Activated CD4-positive, alpha-beta T cell treated with anti-CD3 and anti-CD28 coated beads for 36 hours (primary cell): ENCODE data around the gene KNDC1. TPM values are rescaled to one million over a fixed set of nuclear protein-coding genes. Genes with fewer than 3 reads are reported as not detected.

Experiments used
- ATAC-seq: fragments of 200-7000 bp; cut with Tn5 transposase; one replicate; pipeline ENCODE4 v1.10.0; 2021; ENCODE audit warnings: mild to moderate bottlenecking, moderate library complexity
- CTCF ChIA-PET: fragments of 350-600 bp; sonication (Branson Sonifier 250); formaldehyde crosslinking; loops from one replicate; lab custom pipeline; 2021; ENCODE audit warnings: antibody characterized with exemption; lab: Charles Lee
- POLR2A ChIA-PET: fragments of 350-600 bp; sonication (Branson Sonifier 250); formaldehyde crosslinking; loops from one replicate; lab custom pipeline; 2021; ENCODE audit warnings: antibody characterized with exemption, inconsistent platforms; lab: Charles Lee
- DNase-seq: peaks from one replicate; pipeline ENCODE4 v3.0.0-alpha.2; 2020
- H3K27ac Mint-ChIP-seq: one replicate; pipeline ENCODE4 v1.8.0; 2021; ENCODE audit warnings: mixed read lengths
- H3K27me3 Mint-ChIP-seq: one replicate; pipeline ENCODE4 v1.8.0; 2021; ENCODE audit warnings: mixed read lengths
- H3K36me3 Mint-ChIP-seq: one replicate; pipeline ENCODE4 v1.8.0; 2021; ENCODE audit warnings: low read depth, mixed read lengths
- H3K4me1 Mint-ChIP-seq: one replicate; pipeline ENCODE4 v1.8.0; 2021; ENCODE audit warnings: mixed read lengths
- H3K4me3 Mint-ChIP-seq: one replicate; pipeline ENCODE4 v1.8.0; 2021; ENCODE audit warnings: mild to moderate bottlenecking, moderate library complexity, mixed read lengths
- H3K9me3 Mint-ChIP-seq: one replicate; pipeline ENCODE4 v1.8.0; 2021; ENCODE audit warnings: low read depth, mixed read lengths
- intact Hi-C, 2 experiments: fragments of 100-400 bp; cut with DNase I in 1 of 2; cut with micrococcal nuclease in 1 of 2; formaldehyde crosslinking; loops; one replicate each; pipeline versions ENCODE4 v1.14.2 to v1.15.1; 2022 to 2024; cut with DNase I, micrococcal nuclease
- total RNA-seq, 2 experiments: library from RNA; stranded (reverse); gene quantifications; one replicate each; pipeline ENCODE4 v1.2.3, GENCODE V29; 2021

The KNDC1 gene
- total RNA-seq, 2 experiments from 2014 or later = not detected

- intact Hi-C loops = no loop called here
These were observed 108.5 kb downstream of the KNDC1 start for GRCh38 chr10:133268532-133268931.

DNA sequence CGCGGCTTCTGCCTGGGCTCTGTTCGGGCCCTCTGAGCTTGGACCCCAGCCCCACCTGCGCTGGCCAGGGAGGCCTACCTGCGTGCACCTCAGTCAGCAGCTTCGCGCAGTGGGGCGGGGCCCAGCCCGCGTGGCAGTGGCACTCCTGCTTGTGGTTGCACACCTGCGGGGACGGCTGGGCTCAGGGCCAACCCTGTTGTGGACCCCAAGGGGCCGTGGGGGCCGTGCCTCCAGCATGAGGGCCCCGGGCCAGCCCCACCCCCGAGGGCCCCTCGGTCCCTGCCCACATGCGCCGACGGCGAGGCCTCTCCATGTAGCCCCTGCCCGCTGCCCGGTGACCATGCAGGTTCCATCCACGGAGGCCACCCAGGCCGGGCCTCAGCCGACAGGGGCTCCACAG lies 109.3 kb downstream of the KNDC1 start:
- H3K9me3 Mint-ChIP-seq = no peaks in the 10 kb centered on the region
- no peak overlapping the region for H3K4me3 Mint-ChIP-seq
- intact Hi-C loops = no loop called here
- DNase-seq (no peak), ATAC-seq (no peak)
- H3K36me3 Mint-ChIP-seq = peaks cover 26% of the 10 kb centered on the region
- POLR2A ChIA-PET = no interaction called here
- peaks cover 15% of the 10 kb centered on the region for H3K4me1 Mint-ChIP-seq
- H3K27ac Mint-ChIP-seq = no peak overlapping the region
- CTCF ChIA-PET = no interaction called here
- H3K27me3 Mint-ChIP-seq = no peaks in the 10 kb centered on the region

More at GRCh38 chr10:133268532-133268931, 108.5 kb downstream of the KNDC1 start:
- ChIA-PET CTCF (no interaction called here), POLR2A (no interaction called here)
- no peak overlapping the region for H3K27ac Mint-ChIP-seq
- no peaks in the 10 kb centered on the region for H3K27me3 Mint-ChIP-seq
- H3K36me3 Mint-ChIP-seq = peaks cover 32% of the 10 kb centered on the region
- H3K4me3 Mint-ChIP-seq = no peak overlapping the region
- DNase-seq = no peak
- no peaks in the 10 kb centered on the region for H3K9me3 Mint-ChIP-seq
- no peak for ATAC-seq
- peaks cover 21% of the 10 kb centered on the region for H3K4me1 Mint-ChIP-seq

- Mint-ChIP-seq H3K27me3 (no peaks in the 10 kb centered on the region), H3K4me3 (no peak overlapping the region), H3K36me3 (peaks cover 30% of the 10 kb centered on the region), H3K9me3 (no peaks in the 10 kb centered on the region), H3K4me1 (peaks cover 13% of the 10 kb centered on the region), H3K27ac (no peak overlapping the region)
- ChIA-PET CTCF (no interaction called here), POLR2A (no interaction called here)
- intact Hi-C loops = no loop called here
- ATAC-seq (no peak), DNase-seq (no peak)
These were observed 110.2 kb downstream of the KNDC1 start for GRCh38 chr10:133270204-133270603.

DNA sequence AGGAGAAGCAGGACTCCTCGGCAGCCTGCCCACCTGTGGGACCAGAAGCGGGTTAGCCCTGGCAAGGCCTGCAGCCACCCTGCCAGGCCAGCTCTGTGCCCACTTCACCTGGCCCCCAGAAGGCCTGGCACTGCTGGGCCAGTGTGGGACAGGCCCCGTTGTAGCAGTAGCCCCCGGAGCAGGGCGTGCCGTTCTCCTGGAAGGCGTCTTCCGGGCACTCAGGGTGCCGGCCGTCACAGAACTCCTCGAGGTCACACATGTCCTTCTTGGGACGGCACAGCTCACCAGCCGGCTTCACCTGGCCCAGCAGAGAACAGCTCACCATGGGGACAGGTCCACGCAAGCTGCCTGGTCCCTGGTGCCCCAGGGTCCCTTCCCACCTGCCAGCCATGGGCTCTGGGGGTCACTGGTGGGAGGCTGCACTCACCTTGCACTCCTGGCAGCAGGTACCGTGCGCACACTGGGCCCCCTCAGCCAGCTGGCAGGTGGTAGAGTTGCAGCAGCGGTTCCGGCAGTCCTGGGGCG lies 110.8 kb downstream of the KNDC1 start:
- no peaks in the 10 kb centered on the region for H3K27me3 Mint-ChIP-seq
- no peak for DNase-seq
- CTCF ChIA-PET = no interaction called here

GRCh38 chr10:133271521-133272300 lies 111.7 kb downstream of the KNDC1 start:
- DNase-seq (no peak), ATAC-seq (no peak)
- Mint-ChIP-seq H3K27me3 (no peaks in the 10 kb centered on the region), H3K9me3 (no peaks in the 10 kb centered on the region), H3K27ac (no peak overlapping the region), H3K4me3 (no peak overlapping the region), H3K4me1 (peaks cover 3% of the 10 kb centered on the region), H3K36me3 (peaks cover 22% of the 10 kb centered on the region)
- ChIA-PET CTCF (interaction anchor here (0.6 kb wide), 1 partner anchor 36 kb away, joined by 3 read pairs; no protein-coding TSS in a partner anchor), POLR2A (no interaction called here)
- intact Hi-C loops = no loop called here

More for the DNA sequence above, 110.8 kb downstream of the KNDC1 start:
- ATAC-seq = no peak
- intact Hi-C loops = no loop called here
- peaks cover 25% of the 10 kb centered on the region for H3K36me3 Mint-ChIP-seq
- no peaks in the 10 kb centered on the region for H3K9me3 Mint-ChIP-seq
- H3K4me3 Mint-ChIP-seq = no peak overlapping the region
- no peak overlapping the region for H3K27ac Mint-ChIP-seq
- H3K4me1 Mint-ChIP-seq = peaks cover 7% of the 10 kb centered on the region
- POLR2A ChIA-PET = no interaction called here

DNA sequence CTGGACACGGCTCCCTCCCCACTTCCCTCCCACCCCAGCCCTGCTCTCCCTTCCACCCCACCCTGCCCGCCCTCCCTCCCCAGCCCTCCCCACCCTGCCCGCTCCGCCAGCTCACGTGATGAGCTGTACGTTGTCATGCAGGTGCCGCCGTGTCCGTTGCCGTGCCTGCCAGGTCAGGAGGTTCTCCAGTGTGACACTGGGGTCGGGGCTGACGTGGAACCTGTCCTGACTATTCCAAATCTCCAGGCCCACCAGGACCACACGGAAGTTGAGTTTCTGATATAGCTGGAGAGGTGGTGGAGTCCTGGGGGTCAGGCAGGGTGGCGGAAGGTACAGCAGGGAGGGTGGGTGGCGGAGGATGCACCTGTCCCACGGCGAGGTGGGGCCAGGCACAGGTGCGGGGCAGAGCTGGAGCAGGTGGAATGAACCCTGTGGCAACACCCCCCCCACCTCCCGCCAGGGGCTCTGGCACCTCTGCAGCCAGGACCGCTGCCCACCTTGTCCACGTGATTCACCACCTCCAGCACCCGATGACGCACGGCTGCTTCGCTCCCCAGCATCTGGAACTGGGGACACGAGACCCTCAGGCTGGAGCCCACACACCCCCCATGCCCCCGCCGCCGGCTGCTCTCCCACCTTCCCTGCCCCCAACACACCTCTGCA lies 112.4 kb downstream of the KNDC1 start:
- H3K27ac Mint-ChIP-seq = no peak overlapping the region
- peaks cover 3% of the 10 kb centered on the region for H3K4me1 Mint-ChIP-seq
- CTCF ChIA-PET = no interaction called here
- intact Hi-C loops = no loop called here
- H3K4me3 Mint-ChIP-seq = no peak overlapping the region
- POLR2A ChIA-PET = no interaction called here
- ATAC-seq = no peak
- DNase-seq = no peak
- no peaks in the 10 kb centered on the region for H3K27me3 Mint-ChIP-seq
- H3K36me3 Mint-ChIP-seq = peaks cover 22% of the 10 kb centered on the region
- H3K9me3 Mint-ChIP-seq = no peaks in the 10 kb centered on the region

GRCh38 chr10:133272964-133273420 lies 113.0 kb downstream of the KNDC1 start:
- intact Hi-C loops = no loop called here
- no peak for ATAC-seq
- POLR2A ChIA-PET = no interaction called here

DNA sequence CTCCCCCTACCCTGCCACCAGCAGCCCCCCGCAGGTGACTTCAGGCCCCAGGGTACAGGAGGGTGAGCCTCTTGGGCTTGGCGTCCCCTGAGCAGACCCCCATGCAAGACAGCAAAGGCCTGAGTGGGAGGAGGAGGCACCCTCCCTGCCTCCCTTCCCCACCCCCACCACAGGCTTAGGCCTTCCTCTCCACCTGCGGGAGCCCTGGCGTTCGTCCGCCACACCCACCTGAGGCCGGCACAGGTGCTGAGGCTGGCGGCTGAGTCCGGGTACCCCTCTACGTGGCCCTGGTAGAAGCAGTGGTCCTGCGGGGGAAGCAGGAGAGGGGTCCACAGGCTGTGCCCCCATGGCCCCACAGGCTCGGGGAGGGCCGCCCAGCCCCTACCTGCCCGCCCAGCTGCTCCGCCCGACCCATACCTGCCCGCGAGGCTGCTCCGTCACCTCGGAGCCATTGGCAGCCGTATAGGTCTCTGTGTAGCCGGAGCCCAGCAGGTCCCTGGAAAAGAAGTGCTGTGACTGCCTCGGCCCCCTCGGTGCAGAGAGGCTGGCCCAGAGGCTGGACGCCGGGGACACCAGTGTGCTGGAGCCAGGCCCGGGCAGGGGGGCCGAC lies 113.6 kb downstream of the KNDC1 start:
- CTCF ChIA-PET = no interaction called here
- DNase-seq (no peak), ATAC-seq (no peak)
- no peak overlapping the region for H3K27ac Mint-ChIP-seq
- POLR2A ChIA-PET = no interaction called here
- no peaks in the 10 kb centered on the region for H3K27me3 Mint-ChIP-seq
- peaks cover 22% of the 10 kb centered on the region for H3K36me3 Mint-ChIP-seq
- peaks cover 12% of the 10 kb centered on the region for H3K4me1 Mint-ChIP-seq
- intact Hi-C loops = loop anchor here in 1 of 2 experiments (2.0 kb wide), 1 partner anchor 129 kb away; no protein-coding TSS in a partner anchor
- H3K9me3 Mint-ChIP-seq = no peaks in the 10 kb centered on the region
- no peak overlapping the region for H3K4me3 Mint-ChIP-seq

More at GRCh38 chr10:133272964-133273420, 113.0 kb downstream of the KNDC1 start:
- Mint-ChIP-seq H3K27me3 (no peaks in the 10 kb centered on the region), H3K27ac (no peak overlapping the region), H3K36me3 (peaks cover 22% of the 10 kb centered on the region), H3K9me3 (no peaks in the 10 kb centered on the region), H3K4me3 (no peak overlapping the region), H3K4me1 (peaks cover 6% of the 10 kb centered on the region)
- DNase-seq = no peak
- CTCF ChIA-PET = no interaction called here

DNA sequence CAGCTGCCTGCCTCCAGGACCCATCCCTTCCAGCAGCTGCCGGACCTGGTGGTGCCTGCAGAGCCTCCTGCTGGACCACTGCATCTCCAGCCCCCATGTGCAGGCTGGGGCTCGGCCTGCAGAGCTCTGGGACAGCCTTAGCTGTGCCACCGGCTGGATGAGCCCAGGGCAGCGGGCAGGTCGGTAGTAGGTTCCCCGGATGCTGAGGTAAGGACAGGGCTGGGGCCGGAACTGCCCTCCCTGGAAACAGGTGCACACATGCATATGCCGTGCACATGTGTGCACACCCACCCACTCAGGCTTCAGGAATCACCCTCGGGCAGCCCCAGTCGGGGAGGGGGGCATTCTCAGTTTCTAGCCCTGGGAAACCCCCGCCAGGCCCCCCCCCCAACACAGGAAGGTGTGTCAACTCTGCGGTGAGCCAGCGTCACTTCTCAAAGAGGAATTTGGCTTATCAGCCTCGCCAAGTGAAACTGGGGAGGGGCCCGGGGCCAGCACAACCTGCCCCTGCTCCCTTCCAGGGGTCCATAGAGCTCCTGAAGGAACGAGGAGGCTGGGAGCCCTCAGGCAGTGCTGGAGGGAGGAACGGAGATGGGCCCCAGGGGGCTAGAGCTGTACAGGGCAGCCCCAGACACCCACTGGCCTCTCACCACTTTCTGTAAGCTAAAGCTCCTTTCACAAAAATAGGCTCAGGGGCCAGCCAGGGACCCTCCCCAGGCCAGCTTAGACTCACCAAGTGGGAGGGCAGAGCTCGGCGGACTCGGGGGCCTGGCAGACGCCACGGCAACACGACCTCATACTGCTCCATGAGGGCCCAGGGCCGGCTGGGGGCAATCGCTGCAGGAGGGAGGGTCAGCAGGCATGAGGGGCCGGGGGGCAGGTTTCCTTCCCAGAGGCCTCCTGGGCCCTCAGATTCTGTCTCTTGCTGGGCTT lies 115.0 kb downstream of the KNDC1 start:
- peak; percentile 64 for ATAC-seq

GRCh38 chr10:133275684-133276092 lies 115.7 kb downstream of the KNDC1 start:
- no peaks in the 10 kb centered on the region for H3K27me3 Mint-ChIP-seq
- no peaks in the 10 kb centered on the region for H3K9me3 Mint-ChIP-seq
- ChIA-PET CTCF (interaction anchor here (0.6 to 2.2 kb wide), 8 partner anchors 10 to 38 kb away, joined by 3 to 12 read pairs (median 6); no protein-coding TSS in a partner anchor), POLR2A (interaction anchor here (0.7 to 2.0 kb wide), 5 partner anchors 12 to 82 kb away, joined by 4 to 13 read pairs (median 5); partner anchors contain the start of gene FUOM)
- peaks cover 19% of the 10 kb centered on the region for H3K4me1 Mint-ChIP-seq
- ATAC-seq (peak; percentile 45), DNase-seq (peak; percentile 75)
- peak overlapping the region; percentile 90 for H3K27ac Mint-ChIP-seq
- H3K36me3 Mint-ChIP-seq = peaks cover 20% of the 10 kb centered on the region
- peak overlapping the region; percentile 92 for H3K4me3 Mint-ChIP-seq
- intact Hi-C loops = loop anchor here (1.0 to 2.0 kb wide), 7 partner anchors 14 to 131 kb away; partner anchors contain the start of genes TUBGCP2 (in 2 of the 2), ZNF511 (in 2 of the 2), ECHS1 (in 1 of the 2) and FUOM (in 1 of the 2)

More for the DNA sequence above, 115.0 kb downstream of the KNDC1 start:
- Mint-ChIP-seq H3K27me3 (no peaks in the 10 kb centered on the region), H3K4me1 (peaks cover 19% of the 10 kb centered on the region), H3K4me3 (peak overlapping the region; percentile 92), H3K36me3 (peaks cover 23% of the 10 kb centered on the region), H3K9me3 (no peaks in the 10 kb centered on the region), H3K27ac (peak overlapping the region; percentile 90)
- intact Hi-C loops = loop anchor here (1.0 to 2.0 kb wide), 6 partner anchors 14 to 131 kb away; partner anchors contain the start of genes TUBGCP2 (in 2 of the 2), ZNF511 (in 2 of the 2), ECHS1 (in 1 of the 2) and PAOX (in 1 of the 2)
- POLR2A ChIA-PET = interaction anchor here (0.5 to 2.0 kb wide), 4 partner anchors 9 to 16 kb away, joined by 3 to 13 read pairs (median 6); no protein-coding TSS in a partner anchor
- peak; percentile 92 for DNase-seq
- CTCF ChIA-PET = interaction anchor here (1.1 to 2.2 kb wide), 7 partner anchors 11 to 32 kb away, joined by 3 to 12 read pairs (median 6); no protein-coding TSS in a partner anchor
